Amniotic stem cell (primary cell): ENCODE results near the gene QTRT2.

ENCODE experiments used
- DNase-seq: peaks from one replicate; lab custom pipeline; 2025; lab: John Stamatoyannopoulos, UW

QTRT2 gene

GRCh38 chr3:114122027-114122709, 65.6 kb downstream of the QTRT2 start:
- DNase-seq: no peak

- DNase-seq: no peak
These were observed 69.9 kb downstream of the QTRT2 start for GRCh38 chr3:114126461-114126860.

- DNase-seq: no peak
These were observed 71.0 kb downstream of the QTRT2 start for GRCh38 chr3:114127517-114127916.

GRCh38 chr3:114128231-114128630, 71.7 kb downstream of the QTRT2 start:
- no peak for DNase-seq

GRCh38 chr3:114128826-114129225, 72.3 kb downstream of the QTRT2 start:
- no peak for DNase-seq

- no peak for DNase-seq
These were observed 76.0 kb downstream of the QTRT2 start for GRCh38 chr3:114132500-114132899.

GRCh38 chr3:114133947-114134346, 77.4 kb downstream of the QTRT2 start:
- no peak for DNase-seq
